ENCODE measurements around the gene OCA2.
"Not testable (repeated sequence)": the region's sequence is repeated elsewhere in the genome, so short reads cannot be mapped to it uniquely, and the experiment has no call there.

Gene OCA2

GRCh38 chr15:28122038-28122949 is 23.2 kb upstream of the OCA2 start:
- H3K27ac ChIP-seq (ENCODE audit: low read length) = no peak overlapping the region
- H3K79me2 ChIP-seq (ENCODE audit: low read length) = no peaks in the 10 kb centered on the region
- no peaks in the 10 kb centered on the region for H3K9me3 ChIP-seq (ENCODE audit: insufficient read depth, low read length)
- no peak overlapping the region for H2AFZ ChIP-seq (ENCODE audit: low read depth, low read length)
- H3K36me3 ChIP-seq (replicated peaks; ENCODE audit: low read depth, low read length) = no peaks in the 10 kb centered on the region
- no peaks in the 10 kb centered on the region for H3K4me1 ChIP-seq (ENCODE audit: low read length)
- TF ChIP-seq, protein P1, sequence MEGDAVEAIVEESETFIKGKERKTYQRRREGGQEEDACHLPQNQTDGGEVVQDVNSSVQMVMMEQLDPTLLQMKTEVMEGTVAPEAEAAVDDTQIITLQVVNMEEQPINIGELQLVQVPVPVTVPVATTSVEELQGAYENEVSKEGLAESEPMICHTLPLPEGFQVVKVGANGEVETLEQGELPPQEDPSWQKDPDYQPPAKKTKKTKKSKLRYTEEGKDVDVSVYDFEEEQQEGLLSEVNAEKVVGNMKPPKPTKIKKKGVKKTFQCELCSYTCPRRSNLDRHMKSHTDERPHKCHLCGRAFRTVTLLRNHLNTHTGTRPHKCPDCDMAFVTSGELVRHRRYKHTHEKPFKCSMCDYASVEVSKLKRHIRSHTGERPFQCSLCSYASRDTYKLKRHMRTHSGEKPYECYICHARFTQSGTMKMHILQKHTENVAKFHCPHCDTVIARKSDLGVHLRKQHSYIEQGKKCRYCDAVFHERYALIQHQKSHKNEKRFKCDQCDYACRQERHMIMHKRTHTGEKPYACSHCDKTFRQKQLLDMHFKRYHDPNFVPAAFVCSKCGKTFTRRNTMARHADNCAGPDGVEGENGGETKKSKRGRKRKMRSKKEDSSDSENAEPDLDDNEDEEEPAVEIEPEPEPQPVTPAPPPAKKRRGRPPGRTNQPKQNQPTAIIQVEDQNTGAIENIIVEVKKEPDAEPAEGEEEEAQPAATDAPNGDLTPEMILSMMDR (IDR thresholded peaks at IDR 0.05; ENCODE audit: low read depth, low read length) = no peak
- TF ChIP-seq EZH2phosphoT487 (IDR thresholded peaks at IDR 0.05; ENCODE audit: low read depth) = no peak
- H3K9ac ChIP-seq (ENCODE audit: low read length) = no peak overlapping the region
- no peaks in the 10 kb centered on the region for H3K27me3 ChIP-seq (ENCODE audit: low read depth, low read length)
- H3K4me2 ChIP-seq (ENCODE audit: low read length) = no peak overlapping the region
- no peak overlapping the region for H3K4me3 ChIP-seq (ENCODE audit: low read length)
- H4K20me1 ChIP-seq (ENCODE audit: insufficient read depth, low read length) = no peaks in the 10 kb centered on the region

GRCh38 chr15:28121577-28121976 is 22.5 kb upstream of the OCA2 start:
- H3K27me3 ChIP-seq (ENCODE audit: low read depth, low read length); H3K36me3 ChIP-seq (replicated peaks; ENCODE audit: low read depth, low read length); H3K9ac ChIP-seq (ENCODE audit: low read length); H3K4me1 ChIP-seq (ENCODE audit: low read length); H3K4me2 ChIP-seq (ENCODE audit: low read length); H3K4me3 ChIP-seq (ENCODE audit: low read length); H2AFZ ChIP-seq (ENCODE audit: low read depth, low read length); H4K20me1 ChIP-seq (ENCODE audit: insufficient read depth, low read length); H3K27ac ChIP-seq (ENCODE audit: low read length); H3K9me3 ChIP-seq (ENCODE audit: insufficient read depth, low read length); H3K79me2 ChIP-seq (ENCODE audit: low read length): not testable (repeated sequence)

GRCh38 chr15:28120359-28120640 is 21.2 kb upstream of the OCA2 start:
- TF ChIP-seq EZH2phosphoT487 (IDR thresholded peaks at IDR 0.05; ENCODE audit: low read depth) = no peak
- TF ChIP-seq, protein P1 (IDR thresholded peaks at IDR 0.05; ENCODE audit: low read depth, low read length) = no peak
- Histone ChIP-seq H4K20me1 (ENCODE audit: insufficient read depth, low read length) (no peaks in the 10 kb centered on the region), H3K9me3 (ENCODE audit: insufficient read depth, low read length) (no peaks in the 10 kb centered on the region)

GRCh38 chr15:28118531-28118930 is 19.4 kb upstream of the OCA2 start:
- no peaks in the 10 kb centered on the region for H3K36me3 ChIP-seq (replicated peaks; ENCODE audit: low read depth, low read length)
- H3K4me2 ChIP-seq (ENCODE audit: low read length) = no peak overlapping the region
- no peaks in the 10 kb centered on the region for H3K4me1 ChIP-seq (ENCODE audit: low read length)
- TF ChIP-seq EZH2phosphoT487 (IDR thresholded peaks at IDR 0.05; ENCODE audit: low read depth) = no peak
- TF ChIP-seq, protein P1 (IDR thresholded peaks at IDR 0.05; ENCODE audit: low read depth, low read length) = no peak
- H3K9me3 ChIP-seq (ENCODE audit: insufficient read depth, low read length) = no peaks in the 10 kb centered on the region
- H3K27me3 ChIP-seq (ENCODE audit: low read depth, low read length) = no peaks in the 10 kb centered on the region
- H3K79me2 ChIP-seq (ENCODE audit: low read length) = no peaks in the 10 kb centered on the region
- no peak overlapping the region for H3K9ac ChIP-seq (ENCODE audit: low read length)
- H3K4me3 ChIP-seq (ENCODE audit: low read length) = no peak overlapping the region
- H4K20me1 ChIP-seq (ENCODE audit: insufficient read depth, low read length) = no peaks in the 10 kb centered on the region
- no peak overlapping the region for H2AFZ ChIP-seq (ENCODE audit: low read depth, low read length)
- H3K27ac ChIP-seq (ENCODE audit: low read length) = no peak overlapping the region

More at GRCh38 chr15:28120359-28120640, 21.2 kb upstream of the OCA2 start:
- Histone ChIP-seq H3K27me3 (ENCODE audit: low read depth, low read length) (no peaks in the 10 kb centered on the region), H3K4me3 (ENCODE audit: low read length) (no peak overlapping the region), H3K36me3 (replicated peaks; ENCODE audit: low read depth, low read length) (no peaks in the 10 kb centered on the region), H3K79me2 (ENCODE audit: low read length) (no peaks in the 10 kb centered on the region), H3K27ac (ENCODE audit: low read length) (no peak overlapping the region), H3K4me1 (ENCODE audit: low read length) (no peaks in the 10 kb centered on the region), H3K9ac (ENCODE audit: low read length) (no peak overlapping the region), H2AFZ (ENCODE audit: low read depth, low read length) (no peak overlapping the region), H3K4me2 (ENCODE audit: low read length) (no peak overlapping the region)
